Mesenchymal stem cell (in vitro differentiated cells and primary cell): ENCODE data around the gene NUMB.

Experiments
- DNase-seq: peaks from one replicate; pipeline ENCODE4 v3.0.0-alpha.2; 2013
- H2AFZ ChIP-seq: one replicate; pipeline ENCODE4 v1.6.1; 2013; ENCODE audit warnings: low read depth, mild to moderate bottlenecking, control low read depth, inconsistent platforms, low read length, moderate library complexity
- H2AK5ac ChIP-seq: 2 replicates; pipeline ENCODE4 v1.6.1; 2013; ENCODE audit warnings: low read length, moderate library complexity, mild to moderate bottlenecking, inconsistent platforms; ENCODE audit not compliant: severe bottlenecking
- H2BK120ac ChIP-seq: one replicate; pipeline ENCODE4 v1.6.1; 2013; ENCODE audit warnings: low read depth, mild to moderate bottlenecking, inconsistent platforms, low read length, moderate library complexity
- H2BK12ac ChIP-seq, 2 experiments: one replicate each; pipeline ENCODE4 v1.6.1; 2013; ENCODE audit warnings: inconsistent platforms in 2 of 2, low read length in 2 of 2, mild to moderate bottlenecking in 2 of 2, moderate library complexity in 2 of 2, control low read depth in 1 of 2
- H2BK15ac ChIP-seq: one replicate; pipeline ENCODE4 v1.6.1; 2013; ENCODE audit warnings: mild to moderate bottlenecking, low read depth, inconsistent platforms; ENCODE audit not compliant: poor library complexity, severe bottlenecking
- H2BK5ac ChIP-seq: 2 replicates; pipeline ENCODE4 v1.6.1; 2013; ENCODE audit warnings: low read depth, mild to moderate bottlenecking, low read length, control low read depth, inconsistent platforms; ENCODE audit not compliant: poor library complexity, severe bottlenecking
- H3K14ac ChIP-seq, 2 experiments: one replicate each; pipeline ENCODE4 v1.6.1; 2013; ENCODE audit warnings: inconsistent platforms in 2 of 2, low read length in 2 of 2, control low read depth in 1 of 2, mild to moderate bottlenecking in 1 of 2, moderate library complexity in 1 of 2
- H3K18ac ChIP-seq, 2 experiments: one replicate each; pipeline ENCODE4 v1.6.1; 2013; ENCODE audit warnings: inconsistent platforms in 2 of 2, low read length in 2 of 2, control low read depth in 1 of 2, low read depth in 1 of 2, mild to moderate bottlenecking in 1 of 2
- H3K23ac ChIP-seq, 2 experiments: one replicate each; pipeline ENCODE4 v1.6.1; 2013; ENCODE audit warnings: inconsistent platforms in 2 of 2, low read length in 2 of 2, mild to moderate bottlenecking in 2 of 2, moderate library complexity in 2 of 2, control low read depth in 1 of 2
- H3K27ac ChIP-seq: 2 replicates; pipeline ENCODE4 v1.5.1; 2013; ENCODE audit warnings: mild to moderate bottlenecking, moderate library complexity, low read length, control low read depth, inconsistent platforms; ENCODE audit not compliant: poor library complexity, severe bottlenecking
- H3K27me3 ChIP-seq, 2 experiments: 2 replicates each; pipeline versions ENCODE4 v1.6.1 to v1.7.0; 2013; ENCODE audit warnings: low read length in 2 of 2, mild to moderate bottlenecking in 2 of 2, moderate library complexity in 2 of 2, control low read depth in 1 of 2, inconsistent platforms in 1 of 2; ENCODE audit not compliant: control insufficient read depth in 1 of 2, insufficient read depth in 1 of 2
- H3K36me3 ChIP-seq, 2 experiments: 2 replicates each; pipeline versions ENCODE4 v1.6.1 to v1.7.0; 2013; ENCODE audit warnings: low read length in 2 of 2, control low read depth in 1 of 2, inconsistent platforms in 1 of 2, low read depth in 1 of 2, mild to moderate bottlenecking in 1 of 2; ENCODE audit not compliant: insufficient read depth in 2 of 2, control insufficient read depth in 1 of 2
- H3K4ac ChIP-seq, 2 experiments: one replicate each; pipeline ENCODE4 v1.6.1; 2013; ENCODE audit warnings: inconsistent platforms in 2 of 2, low read length in 2 of 2, mild to moderate bottlenecking in 2 of 2, moderate library complexity in 2 of 2, control low read depth in 1 of 2, low read depth in 1 of 2
- H3K4me1 ChIP-seq: 2 replicates; pipeline ENCODE4 v1.6.1; 2013; ENCODE audit warnings: low read depth, low read length, control low read depth; ENCODE audit not compliant: control insufficient read depth, insufficient read depth
- H3K4me2 ChIP-seq: 2 replicates; pipeline ENCODE4 v1.6.1; 2013; ENCODE audit warnings: low read length, mild to moderate bottlenecking, inconsistent platforms; ENCODE audit not compliant: poor library complexity, severe bottlenecking
- H3K4me3 ChIP-seq, 2 experiments: 2 replicates each; pipeline versions ENCODE4 v1.5.1 to v1.7.0; 2013; ENCODE audit warnings: low read length in 2 of 2, mild to moderate bottlenecking in 2 of 2, control low read depth in 1 of 2, low read depth in 1 of 2; ENCODE audit not compliant: insufficient read depth in 1 of 2
- H3K79me1 ChIP-seq: replicated peaks from 2 replicates; pipeline ENCODE4 v1.6.1; 2013; ENCODE audit warnings: mild to moderate bottlenecking, control low read depth, low read length, inconsistent platforms; ENCODE audit not compliant: poor library complexity, severe bottlenecking
- H3K9ac ChIP-seq: 2 replicates; pipeline ENCODE4 v1.7.0; 2013; ENCODE audit warnings: mild to moderate bottlenecking, low read length, moderate library complexity
- H3K9me3 ChIP-seq: 2 replicates; pipeline ENCODE4 v1.7.0; 2013; ENCODE audit warnings: mild to moderate bottlenecking, low read length; ENCODE audit not compliant: control insufficient read depth
- H4K8ac ChIP-seq: one replicate; pipeline ENCODE4 v1.6.1; 2013; ENCODE audit warnings: inconsistent platforms, mild to moderate bottlenecking, low read length, moderate library complexity
- H4K91ac ChIP-seq: one replicate; pipeline ENCODE4 v1.6.1; 2013; ENCODE audit warnings: mild to moderate bottlenecking, low read length, inconsistent platforms
- WGBS: methylation state at CpG from one replicate; pipeline ENCODE4 v1.1.7; 2013; ENCODE audit warnings: mixed read lengths; 5-methylcytosine and 5-hydroxymethylcytosine counted together

Gene NUMB

DNA sequence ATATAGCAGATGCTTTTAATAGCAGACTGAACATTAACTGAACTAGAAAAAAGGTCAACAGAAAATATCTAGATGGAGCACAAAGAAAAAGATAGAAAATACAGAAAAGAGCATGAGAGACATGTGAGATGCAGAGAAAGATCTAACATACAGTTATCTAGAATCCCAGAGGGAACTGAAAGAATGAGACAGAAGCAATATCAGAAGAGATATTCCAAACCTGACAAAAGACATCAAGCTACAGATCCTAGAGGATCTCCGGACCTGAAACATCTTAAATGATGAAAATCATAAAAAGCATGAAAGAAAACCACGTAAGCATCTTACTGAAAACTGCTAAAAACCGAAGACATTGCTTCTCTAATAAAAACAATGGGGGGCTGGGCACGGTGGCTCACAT, 75.0 kb downstream of the NUMB start:
- Histone ChIP-seq H3K4me1 (peaks cover 1% of the 10 kb centered on the region), H3K79me1 (peaks cover 20% of the 10 kb centered on the region), H4K8ac (no peak overlapping the region), H3K18ac (no peak overlapping the region), H2BK120ac (no peak overlapping the region), H2AFZ (no peak overlapping the region), H2BK12ac (no peak overlapping the region), H3K4ac (no peak overlapping the region), H3K9ac (no peak overlapping the region), H3K9me3 (peaks cover 13% of the 10 kb centered on the region), H3K4me2 (no peak overlapping the region), H4K91ac (no peak overlapping the region), H3K27me3 (no peaks in the 10 kb centered on the region), H3K27ac (no peak overlapping the region), H2BK5ac (no peak overlapping the region), H3K23ac (no peak overlapping the region), H3K4me3 (no peak overlapping the region), H3K14ac (no peak overlapping the region), H2BK15ac (no peak overlapping the region), H3K36me3 (peaks cover 3 to 41% of the 10 kb centered on the region in 2 experiments), H2AK5ac (no peak overlapping the region)
- 95% methylated on average over 4 of the region's 4 CpGs for whole genome bisulfite sequencing
- DNase-seq, result no peak

DNA sequence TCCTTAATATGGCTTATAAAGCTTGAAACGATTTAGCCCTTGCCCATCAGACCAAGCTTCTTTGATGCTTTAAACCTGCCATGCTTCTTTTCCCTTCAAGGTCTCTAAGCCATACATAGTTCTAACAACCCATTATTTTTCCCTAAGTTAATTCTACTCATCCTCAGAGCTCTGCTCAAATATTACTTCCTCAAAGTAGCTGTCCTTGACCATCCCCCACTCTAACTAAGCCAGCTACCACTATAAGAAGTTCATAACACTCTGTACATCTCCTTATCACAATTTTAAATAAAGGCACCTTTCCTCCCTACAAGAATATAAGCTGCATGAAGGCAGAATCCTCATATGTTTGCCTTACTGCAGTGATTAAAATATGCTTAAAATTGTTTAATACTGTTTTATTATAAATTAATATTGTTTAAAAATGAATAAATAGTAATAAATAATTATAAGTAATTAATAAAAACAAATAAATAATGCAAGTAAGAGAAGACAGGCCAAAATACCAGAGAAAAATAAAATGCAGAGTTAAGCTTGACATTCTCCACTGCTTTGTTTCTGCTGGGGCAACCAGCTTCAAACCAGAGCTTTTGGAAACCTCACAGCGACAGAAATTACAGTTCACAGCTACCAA, 76.8 kb downstream of the NUMB start:
- Histone ChIP-seq H3K9ac (no peak overlapping the region), H3K4me2 (no peak overlapping the region), H3K4ac (no peak overlapping the region), H3K4me3 (no peak overlapping the region), H3K36me3 (peaks cover 3 to 49% of the 10 kb centered on the region in 2 experiments), H3K4me1 (peaks cover 1% of the 10 kb centered on the region), H3K18ac (no peak overlapping the region), H2BK120ac (no peak overlapping the region), H3K9me3 (peaks cover 13% of the 10 kb centered on the region), H3K14ac (no peak overlapping the region), H2AFZ (no peak overlapping the region), H4K8ac (no peak overlapping the region), H3K79me1 (peaks cover 19% of the 10 kb centered on the region), H2BK12ac (no peak overlapping the region), H3K27me3 (no peaks in the 10 kb centered on the region), H2BK5ac (no peak overlapping the region), H2BK15ac (no peak overlapping the region), H3K27ac (no peak overlapping the region), H2AK5ac (no peak overlapping the region), H4K91ac (no peak overlapping the region), H3K23ac (no peak overlapping the region)
- over 99% methylated on average over 2 of the region's 2 CpGs for WGBS
- no peak for DNase-seq

DNA sequence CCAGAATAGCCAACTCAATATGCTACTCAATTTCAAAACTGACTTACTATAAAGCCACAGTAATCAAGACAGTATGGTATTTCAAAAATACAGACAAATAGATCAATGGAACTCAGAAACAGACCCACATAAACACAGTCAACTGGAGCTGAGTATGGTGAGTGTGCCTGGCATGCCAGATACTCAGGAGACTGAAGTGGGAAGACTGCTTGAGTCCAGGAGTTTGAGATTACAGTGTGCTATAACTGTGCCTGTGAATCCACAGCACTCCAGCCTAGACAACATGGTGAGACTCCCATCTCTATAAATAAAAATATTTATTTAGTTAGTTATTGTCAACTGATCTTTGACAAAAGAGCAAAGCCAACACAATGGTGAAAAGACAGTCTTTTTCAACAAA, 81.8 kb downstream of the NUMB start:
- no peak for DNase-seq
- no peak overlapping the region for H2BK120ac ChIP-seq
- no peak overlapping the region for H3K4me2 ChIP-seq
- H4K91ac ChIP-seq, result no peak overlapping the region
- no peak overlapping the region for H2AFZ ChIP-seq
- no peak overlapping the region for H3K4me3 ChIP-seq
- no peak overlapping the region for H3K14ac ChIP-seq
- no peak overlapping the region for H2BK15ac ChIP-seq
- no peaks in the 10 kb centered on the region for H3K4me1 ChIP-seq
- H3K9me3 ChIP-seq, result no peaks in the 10 kb centered on the region
- H3K79me1 ChIP-seq, result peaks cover 15% of the 10 kb centered on the region
- no peak overlapping the region for H2BK5ac ChIP-seq
- H3K27me3 ChIP-seq, result no peaks in the 10 kb centered on the region
- no peak overlapping the region for H3K27ac ChIP-seq
- no peak overlapping the region for H3K4ac ChIP-seq
- H3K9ac ChIP-seq, result no peak overlapping the region
- no peak overlapping the region for H3K18ac ChIP-seq
- no peak overlapping the region for H3K23ac ChIP-seq
- no peak overlapping the region for H2BK12ac ChIP-seq
- no peak overlapping the region for H4K8ac ChIP-seq
- H3K36me3 ChIP-seq, result peaks cover 0 to 33% of the 10 kb centered on the region in 2 experiments
- H2AK5ac ChIP-seq, result no peak overlapping the region

DNA sequence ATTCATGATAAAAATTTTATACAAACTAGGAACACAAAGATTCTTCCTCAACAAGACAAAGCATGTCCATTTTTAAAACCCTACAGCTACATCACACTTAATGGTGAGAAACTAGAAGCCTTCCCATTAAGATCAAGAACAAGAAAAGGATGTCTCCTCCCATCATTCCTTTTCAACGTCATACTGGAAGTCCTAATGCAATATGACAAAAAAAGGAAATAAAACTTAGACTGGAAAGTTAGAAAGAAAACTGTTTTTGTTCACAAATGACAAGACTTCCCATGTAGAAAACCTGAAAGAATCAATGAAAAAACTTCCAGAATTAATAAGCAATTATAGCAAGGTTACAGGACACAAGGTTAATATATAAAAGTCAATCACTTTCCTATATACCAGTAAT, 82.5 kb downstream of the NUMB start:
- no peak overlapping the region for H3K4me3 ChIP-seq
- no peak overlapping the region for H4K8ac ChIP-seq
- no peak overlapping the region for H3K27ac ChIP-seq
- no peak overlapping the region for H4K91ac ChIP-seq
- H3K9ac ChIP-seq, result no peak overlapping the region
- no peak overlapping the region for H2BK15ac ChIP-seq
- H2BK12ac ChIP-seq, result no peak overlapping the region
- H3K27me3 ChIP-seq, result no peaks in the 10 kb centered on the region
- H2BK120ac ChIP-seq, result no peak overlapping the region
- no CpG with 5 or more reads among the region's 1 CpG for WGBS
- H2BK5ac ChIP-seq, result no peak overlapping the region
- no peaks in the 10 kb centered on the region for H3K9me3 ChIP-seq
- peaks cover 17% of the 10 kb centered on the region for H3K79me1 ChIP-seq
- no peak for DNase-seq
- H3K4me1 ChIP-seq, result no peaks in the 10 kb centered on the region
- no peak overlapping the region for H2AFZ ChIP-seq
- no peak overlapping the region for H2AK5ac ChIP-seq
- H3K23ac ChIP-seq, result no peak overlapping the region
- H3K4me2 ChIP-seq, result no peak overlapping the region
- H3K14ac ChIP-seq, result no peak overlapping the region
- H3K36me3 ChIP-seq, result peaks cover 0 to 31% of the 10 kb centered on the region in 2 experiments
- H3K4ac ChIP-seq, result no peak overlapping the region
- H3K18ac ChIP-seq, result no peak overlapping the region
